Sigmoid colon (tissue), 4 donors: ENCODE measurements around the gene ZSCAN9.

ENCODE experiments used
- EP300 ChIP-seq, 4 donors: sonication (generic); formaldehyde crosslinking; IDR thresholded peaks; one replicate each; pipeline ENCODE4 v1.6.1; 2017; ENCODE audit warnings: antibody characterized with exemption in 4 of 4
- POLR2A ChIP-seq, 2 donors: fragments of 450-650 bp; IDR thresholded peaks; one replicate each; pipeline ENCODE4 v1.6.1; 2016; ENCODE audit warnings: antibody characterized with exemption in 2 of 2, mild to moderate bottlenecking in 2 of 2, moderate library complexity in 2 of 2
- POLR2AphosphoS5 ChIP-seq, 4 donors: sonication (generic); formaldehyde crosslinking; IDR thresholded peaks; one replicate each; pipeline ENCODE4 v1.6.1; 2017; ENCODE audit warnings: antibody characterized with exemption in 4 of 4
- TF ChIP-seq, protein P1 (sequence below), 4 experiments: fragments of 450-650 bp in 3 of 4; fragments of 200-600 bp in 1 of 4; IDR thresholded peaks; one replicate each; pipeline ENCODE4 v1.5.1; 2016 to 2019; ENCODE audit warnings: antibody characterized with exemption in 4 of 4, mild to moderate bottlenecking in 3 of 4, moderate library complexity in 2 of 4

DNA sequence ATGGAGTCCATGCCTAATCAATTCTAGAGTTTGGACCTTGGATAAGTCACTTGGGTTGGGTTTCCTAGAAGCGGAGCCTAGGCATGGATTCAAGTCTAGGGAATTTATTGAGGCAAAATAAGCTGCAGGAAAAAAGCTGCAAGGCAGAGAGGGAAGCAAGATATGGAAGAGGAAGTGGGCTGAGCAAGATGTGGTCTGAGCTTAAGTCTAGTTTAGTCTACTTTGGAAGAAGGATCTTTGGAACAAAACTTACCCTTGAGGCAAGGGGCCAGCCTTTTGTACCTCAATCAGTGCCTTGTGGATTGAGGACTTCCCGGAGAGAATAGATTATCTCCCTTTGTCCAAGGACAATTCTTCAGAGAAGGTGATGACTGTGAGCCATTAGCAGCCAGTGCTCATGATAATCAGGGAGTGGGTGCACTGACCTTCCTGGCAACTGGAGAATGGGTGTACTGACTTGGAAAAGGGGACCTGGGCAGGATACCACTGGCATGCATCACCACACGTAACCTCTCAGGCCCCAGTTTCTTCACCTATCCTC is 10.9 kb downstream of the ZSCAN9 start:
- no peak for TF ChIP-seq POLR2A (IDR thresholded peaks at IDR 0.05)
- TF ChIP-seq, protein P1, sequence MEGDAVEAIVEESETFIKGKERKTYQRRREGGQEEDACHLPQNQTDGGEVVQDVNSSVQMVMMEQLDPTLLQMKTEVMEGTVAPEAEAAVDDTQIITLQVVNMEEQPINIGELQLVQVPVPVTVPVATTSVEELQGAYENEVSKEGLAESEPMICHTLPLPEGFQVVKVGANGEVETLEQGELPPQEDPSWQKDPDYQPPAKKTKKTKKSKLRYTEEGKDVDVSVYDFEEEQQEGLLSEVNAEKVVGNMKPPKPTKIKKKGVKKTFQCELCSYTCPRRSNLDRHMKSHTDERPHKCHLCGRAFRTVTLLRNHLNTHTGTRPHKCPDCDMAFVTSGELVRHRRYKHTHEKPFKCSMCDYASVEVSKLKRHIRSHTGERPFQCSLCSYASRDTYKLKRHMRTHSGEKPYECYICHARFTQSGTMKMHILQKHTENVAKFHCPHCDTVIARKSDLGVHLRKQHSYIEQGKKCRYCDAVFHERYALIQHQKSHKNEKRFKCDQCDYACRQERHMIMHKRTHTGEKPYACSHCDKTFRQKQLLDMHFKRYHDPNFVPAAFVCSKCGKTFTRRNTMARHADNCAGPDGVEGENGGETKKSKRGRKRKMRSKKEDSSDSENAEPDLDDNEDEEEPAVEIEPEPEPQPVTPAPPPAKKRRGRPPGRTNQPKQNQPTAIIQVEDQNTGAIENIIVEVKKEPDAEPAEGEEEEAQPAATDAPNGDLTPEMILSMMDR (IDR thresholded peaks at IDR 0.05): no peak
- TF ChIP-seq POLR2AphosphoS5 (IDR thresholded peaks at IDR 0.05): no peak
- no peak for TF ChIP-seq EP300 (IDR thresholded peaks at IDR 0.05)
